Mesendoderm (in vitro differentiated cells): ENCODE measurements around the gene SPTLC3.

Source experiments
- DNase-seq: peaks from one replicate; pipeline ENCODE4 v3.0.0; 2013
- H2AK5ac ChIP-seq: 2 replicates; pipeline ENCODE4 v1.6.1; 2013; ENCODE audit warnings: low read length, inconsistent platforms
- H2BK120ac ChIP-seq: 2 replicates; pipeline ENCODE4 v1.6.1; 2013; ENCODE audit warnings: low read depth, mild to moderate bottlenecking, low read length, moderate library complexity, mixed read lengths
- H2BK15ac ChIP-seq: replicated peaks from 2 replicates; pipeline ENCODE4 v1.6.1; 2013; ENCODE audit warnings: low read depth, mild to moderate bottlenecking, moderate library complexity
- H2BK5ac ChIP-seq: 2 replicates; pipeline ENCODE4 v1.6.1; 2013; ENCODE audit warnings: low read length, inconsistent platforms
- H3K18ac ChIP-seq: 2 replicates; pipeline ENCODE4 v1.6.1; 2013; ENCODE audit warnings: mild to moderate bottlenecking, low read length, mixed read lengths
- H3K23ac ChIP-seq: one replicate; pipeline ENCODE4 v1.6.1; 2013; ENCODE audit warnings: low read length
- H3K27ac ChIP-seq: 2 replicates; pipeline ENCODE4 v1.5.1; 2013; ENCODE audit warnings: low read depth, mild to moderate bottlenecking, inconsistent platforms, low read length, moderate library complexity
- H3K27me3 ChIP-seq: 2 replicates; pipeline ENCODE4 v1.6.1; 2013; ENCODE audit warnings: low read length, control low read depth, mild to moderate bottlenecking, inconsistent platforms; ENCODE audit not compliant: insufficient read depth, poor library complexity
- H3K36me3 ChIP-seq: 2 replicates; pipeline ENCODE4 v1.6.1; 2013; ENCODE audit warnings: low read length, inconsistent platforms; ENCODE audit not compliant: control insufficient read depth, insufficient read depth
- H3K4ac ChIP-seq: one replicate; pipeline ENCODE4 v1.6.1; 2013; ENCODE audit warnings: low read depth, mild to moderate bottlenecking, low read length, moderate library complexity
- H3K4me1 ChIP-seq: 2 replicates; pipeline ENCODE4 v1.6.1; 2013; ENCODE audit warnings: low read depth, low read length, inconsistent platforms; ENCODE audit not compliant: control insufficient read depth
- H3K4me2 ChIP-seq: 2 replicates; pipeline ENCODE4 v1.6.1; 2013; ENCODE audit warnings: low read length
- H3K4me3 ChIP-seq: 2 replicates; pipeline ENCODE4 v1.5.1; 2013; ENCODE audit warnings: mild to moderate bottlenecking, low read length
- H3K56ac ChIP-seq: one replicate; pipeline ENCODE4 v1.6.1; 2013; ENCODE audit warnings: low read length
- H3K79me1 ChIP-seq: 2 replicates; pipeline ENCODE4 v1.6.1; 2013; ENCODE audit warnings: low read length, inconsistent platforms
- H3K79me2 ChIP-seq: 2 replicates; pipeline ENCODE4 v1.6.1; 2013; ENCODE audit warnings: mild to moderate bottlenecking, low read length; ENCODE audit not compliant: control insufficient read depth, insufficient read depth
- H3K9ac ChIP-seq: 2 replicates; pipeline ENCODE4 v1.6.1; 2013; ENCODE audit warnings: low read length, inconsistent platforms
- H4K5ac ChIP-seq: one replicate; pipeline ENCODE4 v1.6.1; 2013; ENCODE audit warnings: low read length
- H4K8ac ChIP-seq: one replicate; pipeline ENCODE4 v1.6.1; 2013; ENCODE audit warnings: low read depth, mild to moderate bottlenecking, control low read depth, low read length, moderate library complexity
- WGBS: extraction: QIAGEN DNeasy Blood & Tissue Kit; methylation state at CpG from one replicate; pipeline ENCODE4 v1.1.7; 2013; ENCODE audit warnings: low lambda C conversion rate, missing lambda C conversion rate; ENCODE audit not compliant: insufficient coverage; ENCODE audit errors: extremely low coverage; 5-methylcytosine and 5-hydroxymethylcytosine counted together

SPTLC3 gene

GRCh38 chr20:13054011-13054410 is 45.2 kb downstream of the SPTLC3 start:
- Histone ChIP-seq H3K23ac (no peak overlapping the region), H3K4me3 (no peak overlapping the region), H3K4ac (no peak overlapping the region), H3K9ac (no peak overlapping the region), H3K79me1 (no peaks in the 10 kb centered on the region), H3K27me3 (no peaks in the 10 kb centered on the region), H3K4me1 (no peaks in the 10 kb centered on the region), H4K8ac (no peak overlapping the region), H3K4me2 (no peak overlapping the region), H2BK5ac (no peak overlapping the region), H3K79me2 (no peaks in the 10 kb centered on the region), H3K27ac (no peak overlapping the region), H2AK5ac (no peak overlapping the region), H3K56ac (no peak overlapping the region), H3K18ac (no peak overlapping the region), H4K5ac (no peak overlapping the region), H2BK120ac (no peak overlapping the region), H3K36me3 (no peaks in the 10 kb centered on the region), H2BK15ac (no peak overlapping the region)
- WGBS = no CpG with 5 or more reads among the region's 3 CpGs
- no peak for DNase-seq

GRCh38 chr20:13058666-13059389 is 50.1 kb downstream of the SPTLC3 start:
- no peak overlapping the region for H2BK120ac ChIP-seq
- H3K56ac ChIP-seq = no peak overlapping the region
- no peak overlapping the region for H3K4me3 ChIP-seq
- no peak overlapping the region for H4K8ac ChIP-seq
- H3K27me3 ChIP-seq = no peaks in the 10 kb centered on the region
- WGBS = no CpG with 5 or more reads among the region's 9 CpGs
- no peaks in the 10 kb centered on the region for H3K79me1 ChIP-seq
- no peak overlapping the region for H3K4ac ChIP-seq
- H4K5ac ChIP-seq = no peak overlapping the region
- H3K18ac ChIP-seq = no peak overlapping the region
- H3K4me1 ChIP-seq = no peaks in the 10 kb centered on the region
- no peak overlapping the region for H3K27ac ChIP-seq
- H3K4me2 ChIP-seq = no peak overlapping the region
- no peak overlapping the region for H3K9ac ChIP-seq
- H2BK15ac ChIP-seq = no peak overlapping the region
- no peak for DNase-seq
- no peak overlapping the region for H3K23ac ChIP-seq
- no peaks in the 10 kb centered on the region for H3K36me3 ChIP-seq
- H2BK5ac ChIP-seq = no peak overlapping the region
- H2AK5ac ChIP-seq = no peak overlapping the region
- H3K79me2 ChIP-seq = no peaks in the 10 kb centered on the region

GRCh38 chr20:13059398-13060136 is 50.8 kb downstream of the SPTLC3 start:
- Histone ChIP-seq H4K5ac (no peak overlapping the region), H2BK120ac (no peak overlapping the region), H3K18ac (no peak overlapping the region), H3K27ac (no peak overlapping the region), H3K4me3 (no peak overlapping the region), H3K79me2 (no peaks in the 10 kb centered on the region), H4K8ac (no peak overlapping the region), H2AK5ac (no peak overlapping the region), H3K23ac (no peak overlapping the region), H3K36me3 (no peaks in the 10 kb centered on the region), H2BK5ac (no peak overlapping the region), H3K56ac (no peak overlapping the region), H3K79me1 (no peaks in the 10 kb centered on the region), H2BK15ac (no peak overlapping the region), H3K27me3 (no peaks in the 10 kb centered on the region), H3K4me2 (no peak overlapping the region), H3K4ac (no peak overlapping the region), H3K9ac (no peak overlapping the region), H3K4me1 (no peaks in the 10 kb centered on the region)
- DNase-seq = no peak
- WGBS = no CpG with 5 or more reads among the region's 7 CpGs

GRCh38 chr20:13060327-13060726 is 51.6 kb downstream of the SPTLC3 start:
- Histone ChIP-seq H3K4me1 (no peaks in the 10 kb centered on the region), H4K8ac (no peak overlapping the region), H3K27me3 (no peaks in the 10 kb centered on the region), H3K36me3 (no peaks in the 10 kb centered on the region), H3K4ac (no peak overlapping the region), H3K79me2 (no peaks in the 10 kb centered on the region), H3K27ac (no peak overlapping the region), H3K56ac (no peak overlapping the region), H3K4me2 (no peak overlapping the region), H3K18ac (no peak overlapping the region), H2AK5ac (no peak overlapping the region), H3K79me1 (no peaks in the 10 kb centered on the region), H2BK15ac (no peak overlapping the region), H2BK120ac (no peak overlapping the region), H3K4me3 (no peak overlapping the region), H3K9ac (no peak overlapping the region), H3K23ac (no peak overlapping the region), H4K5ac (no peak overlapping the region), H2BK5ac (no peak overlapping the region)
- no peak for DNase-seq

GRCh38 chr20:13061381-13061780 is 52.6 kb downstream of the SPTLC3 start:
- Histone ChIP-seq H3K4me2 (no peak overlapping the region), H3K79me2 (no peaks in the 10 kb centered on the region), H4K5ac (no peak overlapping the region), H3K18ac (no peak overlapping the region), H3K27ac (no peak overlapping the region), H3K27me3 (no peaks in the 10 kb centered on the region), H2BK5ac (no peak overlapping the region), H2BK15ac (no peak overlapping the region), H3K4ac (no peak overlapping the region), H3K36me3 (no peaks in the 10 kb centered on the region), H2AK5ac (no peak overlapping the region), H3K23ac (no peak overlapping the region), H3K4me3 (no peak overlapping the region), H3K4me1 (no peaks in the 10 kb centered on the region), H4K8ac (no peak overlapping the region), H2BK120ac (no peak overlapping the region), H3K56ac (no peak overlapping the region), H3K79me1 (no peaks in the 10 kb centered on the region), H3K9ac (no peak overlapping the region)
- DNase-seq = no peak
- WGBS = no CpG with 5 or more reads among the region's 3 CpGs
